ENCODE results near the gene HDAC11. TPM values are rescaled to one million over a fixed set of nuclear protein-coding genes. Genes with fewer than 3 reads are reported as not detected.

HDAC11 gene
- total RNA-seq, 1 experiment from 2014 or later: 7.0 TPM

DNA sequence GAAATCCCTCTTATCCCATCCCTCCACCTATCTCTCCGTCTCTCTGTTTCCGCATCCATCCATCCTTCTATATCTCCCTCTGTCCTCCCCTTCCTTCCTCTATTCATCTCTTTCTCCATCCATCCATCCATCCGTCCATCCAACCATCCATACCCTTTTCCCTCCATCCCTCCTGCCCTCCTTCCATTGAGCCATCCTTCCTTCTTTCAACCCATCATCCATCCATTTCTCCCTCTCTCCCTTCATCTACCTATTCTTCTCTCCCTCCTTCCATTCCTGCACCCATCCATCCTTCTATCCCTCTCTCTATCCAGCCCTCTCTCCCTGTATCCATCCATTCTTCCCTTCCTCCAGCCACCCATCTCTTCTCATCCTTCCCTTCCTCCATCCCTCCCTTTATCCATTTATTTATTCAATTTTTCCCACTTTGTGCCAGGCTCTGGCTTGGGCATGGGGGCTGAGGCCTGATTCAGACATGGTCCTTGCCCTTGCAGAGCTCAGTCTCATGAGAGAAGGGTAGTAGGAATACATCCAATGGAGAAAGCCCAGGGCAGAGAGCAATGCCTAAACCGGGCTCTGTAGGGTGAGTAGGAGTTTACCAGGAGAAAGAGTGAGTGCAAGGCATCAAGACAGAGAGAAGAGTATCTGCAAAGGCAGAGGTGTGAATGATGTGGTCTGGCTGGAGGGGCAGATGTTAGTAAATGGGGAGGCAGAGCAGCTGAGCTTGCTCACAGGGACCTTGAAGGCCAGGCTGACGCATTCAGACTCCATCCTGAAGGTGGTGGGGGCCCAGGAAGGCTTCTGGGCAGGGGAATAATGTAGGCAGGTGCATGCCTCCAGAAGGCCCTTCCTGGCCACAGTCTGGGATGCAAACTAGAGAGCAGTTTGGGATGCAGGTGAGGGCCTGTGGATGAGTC is 49.3 kb downstream of the HDAC11 start:
- 100% methylated on average over 1 of the region's 5 CpGs for WGBS (ENCODE audit: extremely low coverage, insufficient read length, low lambda C conversion rate)
- no peak overlapping the region for H4K8ac ChIP-seq (replicated peaks; ENCODE audit: insufficient read length, low read depth, low read length)
- no peak overlapping the region for H2AFZ ChIP-seq (ENCODE audit: low read length)

More for the DNA sequence above, 49.3 kb downstream of the HDAC11 start:
- H3K23me2 ChIP-seq (ENCODE audit: insufficient read length, low read depth, low read length, poor library complexity, severe bottlenecking): no peaks in the 10 kb centered on the region
- H3K4me3 Mint-ChIP-seq: no peak overlapping the region; a peak in 1 of 5 replicates
- H3K27ac ChIP-seq (ENCODE audit: insufficient read length, low read depth, low read length): no peak overlapping the region
- H3K79me2 ChIP-seq (ENCODE audit: insufficient read depth, low read length): no peaks in the 10 kb centered on the region
- H3K27me3 ChIP-seq (ENCODE audit: insufficient read depth, low read length): no peaks in the 10 kb centered on the region
- H4K91ac ChIP-seq (ENCODE audit: insufficient read length, low read depth, low read length): no peak overlapping the region
- no peak overlapping the region for H2BK12ac ChIP-seq (ENCODE audit: insufficient read length, low read depth, low read length)
- H3K9me3 ChIP-seq (ENCODE audit: control insufficient read depth, low read depth, low read length): no peaks in the 10 kb centered on the region
- no peak overlapping the region for H3K14ac ChIP-seq (ENCODE audit: insufficient read depth, low read length)
- H2BK15ac ChIP-seq (ENCODE audit: low read depth, low read length): no peak overlapping the region
- no peak overlapping the region for H2BK120ac ChIP-seq (ENCODE audit: low read depth, low read length, poor library complexity, severe bottlenecking)
- peaks cover 4% of the 10 kb centered on the region for H3K27me3 Mint-ChIP-seq (ENCODE audit: low read depth)
- no peak overlapping the region for H3K9ac ChIP-seq (ENCODE audit: extremely low read depth, insufficient read length, low read length)
- H3K79me1 ChIP-seq (ENCODE audit: insufficient read depth, low read depth, low read length, poor library complexity, severe bottlenecking): no peaks in the 10 kb centered on the region
- H3K18ac ChIP-seq (ENCODE audit: insufficient read length, low read depth, low read length): no peak overlapping the region
- H4K20me1 ChIP-seq (ENCODE audit: control insufficient read depth, insufficient read depth, insufficient read length): no peaks in the 10 kb centered on the region
- H3K36me3 Mint-ChIP-seq (ENCODE audit: insufficient read depth in 1 of 3, low read depth in 3 of 3): no peaks in the 10 kb centered on the region
- no peak overlapping the region for H4K5ac ChIP-seq (ENCODE audit: insufficient read length, low read depth, low read length)
- TF ChIP-seq, protein P1, sequence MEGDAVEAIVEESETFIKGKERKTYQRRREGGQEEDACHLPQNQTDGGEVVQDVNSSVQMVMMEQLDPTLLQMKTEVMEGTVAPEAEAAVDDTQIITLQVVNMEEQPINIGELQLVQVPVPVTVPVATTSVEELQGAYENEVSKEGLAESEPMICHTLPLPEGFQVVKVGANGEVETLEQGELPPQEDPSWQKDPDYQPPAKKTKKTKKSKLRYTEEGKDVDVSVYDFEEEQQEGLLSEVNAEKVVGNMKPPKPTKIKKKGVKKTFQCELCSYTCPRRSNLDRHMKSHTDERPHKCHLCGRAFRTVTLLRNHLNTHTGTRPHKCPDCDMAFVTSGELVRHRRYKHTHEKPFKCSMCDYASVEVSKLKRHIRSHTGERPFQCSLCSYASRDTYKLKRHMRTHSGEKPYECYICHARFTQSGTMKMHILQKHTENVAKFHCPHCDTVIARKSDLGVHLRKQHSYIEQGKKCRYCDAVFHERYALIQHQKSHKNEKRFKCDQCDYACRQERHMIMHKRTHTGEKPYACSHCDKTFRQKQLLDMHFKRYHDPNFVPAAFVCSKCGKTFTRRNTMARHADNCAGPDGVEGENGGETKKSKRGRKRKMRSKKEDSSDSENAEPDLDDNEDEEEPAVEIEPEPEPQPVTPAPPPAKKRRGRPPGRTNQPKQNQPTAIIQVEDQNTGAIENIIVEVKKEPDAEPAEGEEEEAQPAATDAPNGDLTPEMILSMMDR (conservative IDR thresholded peaks at IDR 0.05): no peak
- H2BK20ac ChIP-seq (ENCODE audit: low read depth, low read length, poor library complexity, severe bottlenecking): no peak overlapping the region
- H3K4me2 ChIP-seq (ENCODE audit: insufficient read depth, insufficient read length, low read length): no peak overlapping the region
- no peak overlapping the region for H3K56ac ChIP-seq (ENCODE audit: insufficient read length, low read depth, low read length)
- no peak overlapping the region; a peak in 1 of 7 replicates for H3K27ac Mint-ChIP-seq
- H3K4ac ChIP-seq (ENCODE audit: low read depth, low read length): no peak overlapping the region
- no peak overlapping the region for H2AK5ac ChIP-seq (ENCODE audit: insufficient read length, low read length)
- no peaks in the 10 kb centered on the region; the same call in 1 of the 2 replicates for H3K4me1 ChIP-seq (ENCODE audit: insufficient read depth, low read length)
- H2BK5ac ChIP-seq (ENCODE audit: insufficient read length, low read length): no peak overlapping the region
- peaks cover 26 to 33% of the 10 kb centered on the region in 2 experiments for H3K4me1 Mint-ChIP-seq
- no peak for DNase-seq
- H3K23ac ChIP-seq (ENCODE audit: insufficient read length, low read depth, low read length): no peak overlapping the region
- no peaks in the 10 kb centered on the region for H3K9me3 Mint-ChIP-seq
- no peak overlapping the region for H3T11ph ChIP-seq (ENCODE audit: low read length)

Measured in H9 (cell line).